Large intestine (tissue), 3 donors: ENCODE data around the gene TNRC6B. TPM values are rescaled to one million over a fixed set of nuclear protein-coding genes. Genes with fewer than 3 reads are reported as not detected.

Experiments
- DNase-seq, 2 donors: peaks; one replicate each; pipeline versions ENCODE4 v3.0.0 to v3.0.0-alpha.2; 2013
- H3K27ac ChIP-seq: one replicate; pipeline ENCODE4 v1.5.1; 2013; ENCODE audit warnings: low read length
- H3K27me3 ChIP-seq: 2 replicates; pipeline ENCODE4 v1.6.1; 2013; ENCODE audit warnings: low read length; ENCODE audit not compliant: control insufficient read depth, insufficient read depth
- H3K36me3 ChIP-seq: 2 replicates; pipeline ENCODE4 v1.6.1; 2013; ENCODE audit warnings: low read length; ENCODE audit not compliant: control insufficient read depth, insufficient read depth
- H3K4me1 ChIP-seq: one replicate; pipeline ENCODE4 v1.6.1; 2013; ENCODE audit warnings: low read length; ENCODE audit not compliant: control insufficient read depth, insufficient read depth
- H3K4me3 ChIP-seq: one replicate; pipeline ENCODE4 v1.5.1; 2013; ENCODE audit warnings: low read length
- H3K9me3 ChIP-seq: one replicate; pipeline ENCODE4 v1.6.1; 2013; ENCODE audit warnings: mild to moderate bottlenecking, low read depth, low read length, moderate library complexity; ENCODE audit not compliant: control insufficient read depth
- WGBS: methylation state at CpG from one replicate; pipeline ENCODE4 v1.1.5; 2013; ENCODE audit warnings: low lambda C conversion rate; ENCODE audit not compliant: insufficient coverage; 5-methylcytosine and 5-hydroxymethylcytosine counted together
- polyA plus RNA-seq: library from polyadenylated mRNA; unstranded; fragments of 120-200 nt; gene quantifications from one replicate; pipeline ENCODE4 v1.2.1, GENCODE V29; 2013

The TNRC6B gene
- polyA plus RNA-seq, 1 donor, result 8.3 TPM

GRCh38 chr22:40198733-40199132 lies 21.0 kb downstream of the TNRC6B start:
- H3K4me1 ChIP-seq, result peaks cover 4% of the 10 kb centered on the region
- H3K9me3 ChIP-seq, result no peaks in the 10 kb centered on the region
- no peak overlapping the region for H3K4me3 ChIP-seq
- WGBS, result 83% methylated on average over 1 of the region's 3 CpGs
- no peak for DNase-seq
- no peaks in the 10 kb centered on the region for H3K27me3 ChIP-seq
- H3K36me3 ChIP-seq, result no peaks in the 10 kb centered on the region
- H3K27ac ChIP-seq, result no peak overlapping the region

- no peak overlapping the region for H3K4me3 ChIP-seq
- no peak for DNase-seq
- no peaks in the 10 kb centered on the region for H3K4me1 ChIP-seq
- no peaks in the 10 kb centered on the region for H3K27me3 ChIP-seq
- H3K9me3 ChIP-seq, result no peaks in the 10 kb centered on the region
- H3K27ac ChIP-seq, result no peak overlapping the region
- no CpG with 5 or more reads among the region's 2 CpGs for WGBS
- no peaks in the 10 kb centered on the region for H3K36me3 ChIP-seq
Measured at GRCh38 chr22:40199223-40199622, 21.5 kb downstream of the TNRC6B start.

- Histone ChIP-seq H3K4me1 (no peaks in the 10 kb centered on the region), H3K27ac (no peak overlapping the region), H3K36me3 (no peaks in the 10 kb centered on the region), H3K4me3 (no peak overlapping the region), H3K27me3 (no peaks in the 10 kb centered on the region), H3K9me3 (no peaks in the 10 kb centered on the region)
- no CpG with 5 or more reads among the region's 7 CpGs for WGBS
- DNase-seq, result no peak
Measured at GRCh38 chr22:40199852-40200251, 22.1 kb downstream of the TNRC6B start.

DNA sequence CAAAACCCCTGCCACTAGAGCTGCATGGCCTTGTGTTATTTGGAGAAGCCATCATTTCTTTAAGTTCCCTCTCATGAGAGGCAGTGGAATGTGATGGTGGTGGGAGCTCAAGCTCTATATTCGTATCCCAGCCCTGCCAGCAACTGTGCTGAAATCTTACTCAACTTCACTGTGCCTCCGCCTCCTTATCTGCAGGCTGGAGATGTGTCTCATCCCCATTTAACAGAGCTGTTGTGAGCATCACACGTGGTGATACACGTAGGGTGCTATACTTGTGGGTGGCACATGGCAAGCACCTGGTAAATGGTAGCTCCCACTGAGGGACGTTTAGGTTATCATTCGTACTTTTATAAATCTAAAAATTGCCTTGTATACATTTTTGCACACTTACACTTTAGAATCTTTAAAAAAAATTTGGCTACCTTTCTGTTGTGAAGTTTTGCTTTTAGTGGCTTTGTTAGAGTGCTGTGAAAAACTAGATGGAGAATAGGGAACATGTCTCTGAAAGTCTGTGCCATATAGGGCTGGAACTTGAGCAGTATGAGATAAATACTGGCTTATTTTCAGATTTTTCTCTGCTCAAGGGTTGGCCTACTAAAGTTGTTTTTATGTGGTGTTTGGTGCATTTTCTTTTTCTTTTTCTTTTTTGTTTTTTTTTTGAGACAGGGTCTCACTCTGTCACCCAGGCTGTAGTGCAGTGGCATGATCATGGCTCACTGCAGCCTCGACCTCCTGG lies 23.2 kb downstream of the TNRC6B start:
- no CpG with 5 or more reads among the region's 7 CpGs for WGBS
- DNase-seq, result no peak
- no peak overlapping the region for H3K4me3 ChIP-seq
- no peak overlapping the region for H3K27ac ChIP-seq
- H3K4me1 ChIP-seq, result no peaks in the 10 kb centered on the region
- H3K27me3 ChIP-seq, result no peaks in the 10 kb centered on the region
- H3K9me3 ChIP-seq, result no peaks in the 10 kb centered on the region
- H3K36me3 ChIP-seq, result no peaks in the 10 kb centered on the region

GRCh38 chr22:40202225-40202944 lies 24.7 kb downstream of the TNRC6B start:
- no peaks in the 10 kb centered on the region for H3K36me3 ChIP-seq
- WGBS, result 80% methylated on average over 3 of the region's 9 CpGs
- H3K4me1 ChIP-seq, result no peaks in the 10 kb centered on the region
- H3K4me3 ChIP-seq, result no peak overlapping the region
- no peaks in the 10 kb centered on the region for H3K9me3 ChIP-seq
- no peaks in the 10 kb centered on the region for H3K27me3 ChIP-seq
- DNase-seq, result no peak
- no peak overlapping the region for H3K27ac ChIP-seq

DNA sequence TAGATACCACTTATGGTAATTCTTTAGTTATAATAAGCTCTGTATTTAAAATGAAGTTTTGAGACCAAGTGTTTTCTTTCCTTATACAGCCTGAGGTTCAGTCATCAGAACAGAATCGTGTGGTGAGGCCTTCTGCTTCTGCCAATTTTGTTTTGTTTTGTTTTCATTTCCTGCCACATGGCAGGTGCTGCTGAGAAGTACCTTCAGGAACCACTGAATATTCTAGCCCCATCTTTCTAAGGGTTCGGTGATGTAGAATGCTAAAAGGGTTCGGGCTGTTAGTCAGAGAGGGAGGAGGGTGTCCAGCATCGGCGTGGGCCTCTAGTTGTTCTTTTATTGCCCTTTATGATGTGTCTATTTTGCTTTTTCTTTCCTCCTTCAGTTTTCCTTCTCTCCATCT lies 25.8 kb downstream of the TNRC6B start:
- no peak for DNase-seq
- no peak overlapping the region for H3K4me3 ChIP-seq
- no peaks in the 10 kb centered on the region for H3K27me3 ChIP-seq
- H3K36me3 ChIP-seq, result no peaks in the 10 kb centered on the region
- 80% methylated on average over 1 of the region's 5 CpGs for WGBS
- H3K4me1 ChIP-seq, result no peaks in the 10 kb centered on the region
- no peak overlapping the region for H3K27ac ChIP-seq
- no peaks in the 10 kb centered on the region for H3K9me3 ChIP-seq

DNA sequence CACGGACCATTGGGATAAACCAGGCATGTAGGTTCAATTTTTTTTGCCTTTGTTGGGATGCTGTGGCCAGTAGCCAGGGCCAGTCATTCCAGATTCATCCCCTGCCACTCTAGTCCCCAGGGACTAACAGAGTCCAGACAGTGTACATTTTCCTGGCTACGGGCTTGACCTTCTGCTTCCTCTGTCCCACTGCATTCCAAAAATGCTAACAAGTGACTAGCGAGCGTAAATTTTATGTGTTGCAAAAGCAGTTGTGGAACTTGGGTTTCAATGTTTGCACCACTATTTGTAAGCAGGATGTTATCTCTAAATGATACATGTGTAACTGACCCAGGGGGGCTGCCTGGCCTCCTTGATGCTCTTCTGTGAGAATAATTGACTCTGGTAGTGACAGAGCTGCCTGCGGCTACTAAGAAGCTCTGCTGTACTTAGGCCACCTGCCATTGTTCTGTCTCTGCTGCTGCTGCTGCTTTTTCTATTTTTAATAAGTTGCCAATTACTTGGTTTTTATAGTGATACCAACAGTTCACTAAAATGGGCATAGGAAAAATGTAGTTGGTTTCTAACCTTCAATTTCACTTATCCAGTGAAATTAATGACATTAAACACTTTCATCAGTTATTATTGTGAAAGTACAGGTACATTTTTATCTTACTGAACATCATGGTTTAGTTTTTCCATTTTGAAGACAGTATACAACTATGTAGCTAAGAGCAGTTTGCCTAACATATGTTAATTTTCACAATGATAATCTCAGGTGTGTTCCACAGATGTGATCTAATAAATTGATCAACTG lies 26.8 kb downstream of the TNRC6B start:
- WGBS, result 100% methylated on average over 2 of the region's 5 CpGs
- no peak for DNase-seq
- Histone ChIP-seq H3K4me1 (no peaks in the 10 kb centered on the region), H3K36me3 (no peaks in the 10 kb centered on the region), H3K27me3 (no peaks in the 10 kb centered on the region), H3K9me3 (no peaks in the 10 kb centered on the region), H3K27ac (no peak overlapping the region), H3K4me3 (no peak overlapping the region)

DNA sequence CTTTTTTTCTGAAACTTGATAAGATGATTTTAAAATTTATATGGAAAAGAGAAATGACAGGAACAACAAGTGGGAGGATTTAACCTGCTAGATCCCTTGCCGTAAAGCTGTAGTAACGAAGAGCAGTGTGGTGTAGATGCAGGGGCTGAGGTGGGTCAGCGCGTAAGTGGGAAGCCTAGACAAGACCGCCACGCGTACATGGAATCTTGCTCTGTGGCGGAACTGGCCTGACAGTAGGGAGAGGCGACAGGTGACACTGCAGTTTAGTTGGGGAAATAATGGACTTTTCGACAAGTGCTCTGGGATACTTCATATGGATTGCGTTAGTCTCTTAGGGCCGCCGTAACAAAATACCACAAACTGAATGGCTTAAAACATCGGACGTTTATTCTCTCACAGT lies 28.8 kb downstream of the TNRC6B start:
- Histone ChIP-seq H3K4me3 (no peak overlapping the region), H3K27ac (no peak overlapping the region), H3K36me3 (no peaks in the 10 kb centered on the region), H3K27me3 (no peaks in the 10 kb centered on the region), H3K4me1 (no peaks in the 10 kb centered on the region), H3K9me3 (no peaks in the 10 kb centered on the region)
- no CpG with 5 or more reads among the region's 15 CpGs for WGBS
- no peak for DNase-seq

DNA sequence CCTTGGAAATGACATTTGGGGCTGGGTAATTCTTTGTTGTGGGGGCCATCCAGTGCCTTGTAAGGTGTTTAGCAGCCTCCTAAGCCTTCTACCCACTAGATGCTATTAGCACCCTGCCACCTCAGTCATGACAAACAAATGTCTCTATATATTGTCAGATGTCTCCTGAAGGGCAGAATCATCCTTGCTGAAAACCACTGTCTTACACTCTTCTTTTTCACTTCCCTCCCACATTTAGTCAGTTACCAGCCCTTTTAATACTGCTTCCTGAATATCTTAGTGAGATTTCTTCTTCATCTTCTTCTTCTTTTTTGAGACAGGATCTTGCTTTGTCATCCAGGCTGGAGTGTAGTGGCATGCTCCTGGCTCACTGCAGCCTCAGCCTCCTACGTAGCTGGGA lies 33.1 kb downstream of the TNRC6B start:
- no peaks in the 10 kb centered on the region for H3K4me1 ChIP-seq
- peaks cover 4% of the 10 kb centered on the region for H3K36me3 ChIP-seq
- no peak for DNase-seq
- no peak overlapping the region for H3K4me3 ChIP-seq
- H3K27ac ChIP-seq, result no peak overlapping the region
- H3K27me3 ChIP-seq, result no peaks in the 10 kb centered on the region
- no peaks in the 10 kb centered on the region for H3K9me3 ChIP-seq
- no CpG with 5 or more reads among the region's 1 CpG for WGBS

DNA sequence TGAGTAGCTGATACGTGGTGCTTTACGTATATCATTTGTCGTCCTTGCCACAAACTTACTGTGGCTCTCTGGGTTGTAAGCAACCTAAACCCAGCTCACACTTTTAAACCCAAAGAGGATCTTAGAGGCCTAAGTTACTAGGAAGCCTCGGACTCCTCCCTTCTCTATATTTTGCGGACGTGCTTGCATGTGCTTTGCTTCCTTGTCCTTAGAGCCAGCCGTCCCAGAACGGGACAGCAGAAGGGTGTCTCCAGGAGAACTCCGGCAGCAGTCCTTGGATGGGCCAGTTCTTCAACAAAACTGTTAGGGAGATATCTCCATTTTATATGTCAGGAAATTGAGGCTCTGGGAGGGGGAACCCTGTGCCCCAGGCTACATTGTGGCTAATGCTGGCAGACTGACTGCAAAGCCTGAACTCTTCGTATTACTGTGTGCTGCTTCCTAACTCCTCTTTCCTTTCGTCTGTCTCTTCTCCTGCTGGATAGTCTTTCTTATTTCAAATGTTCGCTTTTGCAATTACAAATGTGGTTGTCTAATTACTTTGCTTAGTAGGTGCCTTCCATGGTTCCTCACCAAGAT lies 33.8 kb downstream of the TNRC6B start:
- no peak for DNase-seq
- no peaks in the 10 kb centered on the region for H3K9me3 ChIP-seq
- peaks cover 4% of the 10 kb centered on the region for H3K36me3 ChIP-seq
- no peaks in the 10 kb centered on the region for H3K4me1 ChIP-seq
- WGBS, result 96% methylated on average over 5 of the region's 12 CpGs
- no peak overlapping the region for H3K4me3 ChIP-seq
- H3K27me3 ChIP-seq, result no peaks in the 10 kb centered on the region
- no peak overlapping the region for H3K27ac ChIP-seq
